H1 (cell line): ENCODE results near the gene PHRF1. TPM values are rescaled to one million over a fixed set of nuclear protein-coding genes. Genes with fewer than 3 reads are reported as not detected.
A peak's percentile ranks its signal among the peaks of the same experiment; 100 is the strongest.

Source experiments
- CTCF ChIA-PET: fragments of 300-600 bp; sonication (Branson Sonifier 250); formaldehyde crosslinking; loops from one replicate; lab custom pipeline; 2021; ENCODE audit not compliant: partially characterized antibody; lab: Charles Lee
- POLR2A ChIA-PET: fragments of 300-600 bp; sonication (Branson Sonifier 250); formaldehyde crosslinking; loops from one replicate; lab custom pipeline; 2021; ENCODE audit warnings: inconsistent platforms; ENCODE audit not compliant: partially characterized antibody; lab: Charles Lee
- DNase-seq, 2 experiments: peaks; one replicate each; pipeline versions ENCODE4 v3.0.0 to v3.0.0-alpha.2; 2010 to 2022; ENCODE audit warnings: low spot score in 2 of 2, low read depth in 1 of 2, mixed read lengths in 1 of 2
- FAIRE-seq: peaks from 2 replicates; lab custom pipeline; 2011; peaks lifted over from hg19 to GRCh38; lab: Jason Lieb, UNC
- H2AFZ ChIP-seq: 2 replicates; pipeline ENCODE4 v1.8.1; 2012; ENCODE audit warnings: low read length, inconsistent platforms
- H2AK5ac ChIP-seq: 2 replicates; pipeline ENCODE4 v1.6.1; 2013; ENCODE audit warnings: low read depth, low read length
- H2BK120ac ChIP-seq: replicated peaks from 2 replicates; pipeline ENCODE3; 2013; ENCODE audit warnings: low read depth, low read length, inconsistent platforms
- H2BK12ac ChIP-seq: 2 replicates; pipeline ENCODE4 v1.6.1; 2013; ENCODE audit warnings: low read depth, low read length
- H2BK15ac ChIP-seq: 2 replicates; pipeline ENCODE4 v1.6.1; 2013; ENCODE audit warnings: low read length
- H2BK20ac ChIP-seq: 2 replicates; pipeline ENCODE4 v1.6.1; 2013; ENCODE audit warnings: low read length
- H2BK5ac ChIP-seq: 2 replicates; pipeline ENCODE4 v1.6.1; 2013; ENCODE audit warnings: low read depth, low read length
- H3K14ac ChIP-seq: 2 replicates; pipeline ENCODE4 v1.6.1; 2013; ENCODE audit warnings: inconsistent platforms; ENCODE audit not compliant: insufficient read length
- H3K18ac ChIP-seq: 2 replicates; pipeline ENCODE4 v1.6.1; 2013; ENCODE audit warnings: low read length; ENCODE audit errors: extremely low read depth
- H3K23ac ChIP-seq: 2 replicates; pipeline ENCODE4 v1.6.1; 2013; ENCODE audit warnings: inconsistent platforms; ENCODE audit not compliant: insufficient read length
- H3K23me2 ChIP-seq: 2 replicates; pipeline ENCODE4 v1.6.1; 2013; ENCODE audit warnings: low read depth, low read length
- H3K27ac ChIP-seq: 2 replicates; pipeline ENCODE4 v1.6.1; 2011; ENCODE audit warnings: low read depth, low read length, inconsistent platforms
- H3K27me3 ChIP-seq, 4 experiments: replicated peaks in 1 of 4; 1 replicate in 1 of 4; 2 replicates in 3 of 4; pipeline versions ENCODE4 v1.6.1 to v1.8.1; 2011 to 2013; ENCODE audit warnings: low read length in 3 of 4, mild to moderate bottlenecking in 3 of 4, inconsistent platforms in 2 of 4, mixed read lengths in 2 of 4, moderate library complexity in 1 of 4; ENCODE audit not compliant: control insufficient read depth in 3 of 4, insufficient read depth in 3 of 4; ENCODE audit errors: extremely low read depth in 1 of 4
- H3K36me3 ChIP-seq, 4 experiments: 2 replicates each; pipeline versions ENCODE4 v1.6.1 to v1.8.1; 2011 to 2013; ENCODE audit warnings: mild to moderate bottlenecking in 4 of 4, low read length in 3 of 4, moderate library complexity in 2 of 4, control low read depth in 1 of 4, inconsistent platforms in 1 of 4; ENCODE audit not compliant: insufficient read depth in 4 of 4, control insufficient read depth in 2 of 4
- H3K4ac ChIP-seq: replicated peaks from 2 replicates; pipeline ENCODE3; 2013; ENCODE audit warnings: low read length, low read depth, mixed read lengths, inconsistent platforms; ENCODE audit not compliant: insufficient read length
- H3K4me1 ChIP-seq, 4 experiments: replicated peaks in 1 of 4; 1 replicate in 1 of 4; 2 replicates in 3 of 4; pipeline versions ENCODE4 v1.6.1 to v1.8.1; 2011 to 2013; ENCODE audit warnings: low read length in 3 of 4, inconsistent platforms in 2 of 4, mixed read lengths in 1 of 4; ENCODE audit not compliant: insufficient read depth in 4 of 4, control insufficient read depth in 3 of 4
- H3K4me2 ChIP-seq, 2 experiments: 2 replicates each; pipeline versions ENCODE4 v1.6.1 to v1.8.1; 2011 to 2013; ENCODE audit warnings: low read depth in 2 of 2, low read length in 2 of 2, control low read depth in 1 of 2, inconsistent platforms in 1 of 2, mild to moderate bottlenecking in 1 of 2; ENCODE audit not compliant: insufficient read depth in 1 of 2
- H3K4me3 ChIP-seq, 4 experiments: fragments of 200-600, 300-600 bp in 1 of 4; sonication (generic), shearing (Covaris generic), sonication (Bioruptor Twin) in 1 of 4; 2 replicates each; pipeline versions ENCODE4 v1.5.1 to v1.8.1; 2011 to 2016; ENCODE audit warnings: low read length in 4 of 4, low read depth in 3 of 4, control low read depth in 2 of 4, inconsistent platforms in 2 of 4, mild to moderate bottlenecking in 2 of 4, mixed read lengths in 1 of 4, moderate library complexity in 1 of 4; ENCODE audit not compliant: insufficient read depth in 2 of 4; ENCODE audit errors: extremely low read depth in 1 of 4
- H3K56ac ChIP-seq: replicated peaks from 2 replicates; pipeline ENCODE3; 2013; ENCODE audit warnings: low read depth, mild to moderate bottlenecking, mixed read lengths, low read length, inconsistent platforms; ENCODE audit not compliant: insufficient read length
- H3K79me1 ChIP-seq: 2 replicates; pipeline ENCODE4 v1.6.1; 2013; ENCODE audit warnings: low read depth, low read length, control low read depth
- H3K79me2 ChIP-seq, 2 experiments: 2 replicates each; pipeline versions ENCODE4 v1.6.1 to v1.8.1; 2012 to 2013; ENCODE audit warnings: low read length in 2 of 2, mild to moderate bottlenecking in 2 of 2, inconsistent platforms in 1 of 2; ENCODE audit not compliant: insufficient read depth in 2 of 2, control insufficient read depth in 1 of 2
- H3K9ac ChIP-seq, 4 experiments: replicated peaks in 1 of 4; 1 replicate in 1 of 4; 2 replicates in 3 of 4; pipeline versions ENCODE4 v1.6.1 to v1.8.1; 2011 to 2013; ENCODE audit warnings: low read depth in 3 of 4, low read length in 3 of 4, control low read depth in 2 of 4, mild to moderate bottlenecking in 2 of 4, moderate library complexity in 2 of 4, inconsistent platforms in 1 of 4; ENCODE audit errors: extremely low read depth in 1 of 4
- H3K9me3 ChIP-seq, 2 experiments: 2 replicates each; pipeline versions ENCODE4 v1.6.1 to v1.8.1; 2012 to 2013; ENCODE audit warnings: mild to moderate bottlenecking in 2 of 2, moderate library complexity in 2 of 2, control low read depth in 1 of 2, inconsistent platforms in 1 of 2, low read depth in 1 of 2, low read length in 1 of 2, mixed read lengths in 1 of 2; ENCODE audit not compliant: insufficient read depth in 2 of 2
- H4K20me1 ChIP-seq, 2 experiments: replicated peaks in 1 of 2; 2 replicates each; pipeline versions ENCODE3 to v1.8.1; 2011 to 2013; ENCODE audit warnings: inconsistent platforms in 2 of 2, low read length in 2 of 2, mild to moderate bottlenecking in 1 of 2; ENCODE audit not compliant: insufficient read depth in 2 of 2, control insufficient read depth in 1 of 2
- H4K5ac ChIP-seq: 2 replicates; pipeline ENCODE4 v1.6.1; 2013; ENCODE audit warnings: low read length, low read depth, mixed read lengths, inconsistent platforms; ENCODE audit not compliant: insufficient read length
- H4K8ac ChIP-seq: 2 replicates; pipeline ENCODE4 v1.8.0; 2013; ENCODE audit warnings: mild to moderate bottlenecking, moderate library complexity, low read length, inconsistent platforms; ENCODE audit not compliant: insufficient read depth; ENCODE audit errors: extremely low read depth
- H4K91ac ChIP-seq: replicated peaks from 2 replicates; pipeline ENCODE3; 2013; ENCODE audit warnings: low read length, mixed read lengths, inconsistent platforms; ENCODE audit not compliant: insufficient read length
- CTCF ChIP-seq, 3 experiments: IDR thresholded peaks; 1 replicate in 2 of 3; 2 replicates in 1 of 3; pipeline versions ENCODE4 v1.5.1 to v1.6.1; 2011; ENCODE audit warnings: low read length in 3 of 3, mild to moderate bottlenecking in 3 of 3, inconsistent platforms in 2 of 3, low read depth in 1 of 3, moderate library complexity in 1 of 3; ENCODE audit not compliant: insufficient read depth in 1 of 3; ENCODE audit errors: control extremely low read depth in 1 of 3
- GABPA ChIP-seq: IDR thresholded peaks from 2 replicates; pipeline ENCODE4 v1.6.1; 2011; ENCODE audit warnings: mild to moderate bottlenecking, low read length, moderate library complexity, borderline replicate concordance; ENCODE audit not compliant: insufficient read depth
- JUN ChIP-seq: IDR thresholded peaks from 2 replicates; pipeline ENCODE4 v1.6.1; 2011; ENCODE audit warnings: low read depth, mild to moderate bottlenecking, improper control_type of control experiment, low read length
- KDM1A ChIP-seq: fragments of 200-600, 300-600 bp; sonication (generic); IDR thresholded peaks from 2 replicates; pipeline ENCODE4 v1.7.1; 2016; ENCODE audit warnings: mild to moderate bottlenecking, low read length, borderline replicate concordance
- RAD21 ChIP-seq, 2 experiments: IDR thresholded peaks in 1 of 2; conservative IDR thresholded peaks in 1 of 2; 2 replicates each; pipeline ENCODE4 v1.6.1; 2011; ENCODE audit warnings: low read depth in 2 of 2, low read length in 2 of 2, improper control_type of control experiment in 1 of 2, inconsistent platforms in 1 of 2, mild to moderate bottlenecking in 1 of 2, moderate library complexity in 1 of 2
- SIN3A ChIP-seq, 2 experiments: IDR thresholded peaks in 1 of 2; conservative IDR thresholded peaks in 1 of 2; 2 replicates each; pipeline ENCODE4 v1.6.1; 2011 to 2012; ENCODE audit warnings: low read length in 2 of 2, improper control_type of control experiment in 1 of 2, low read depth in 1 of 2, mild to moderate bottlenecking in 1 of 2
- SP1 ChIP-seq: IDR thresholded peaks from 2 replicates; pipeline ENCODE4 v1.6.1; 2011; ENCODE audit warnings: low read depth, low read length
- USF2 ChIP-seq: IDR thresholded peaks from 2 replicates; pipeline ENCODE4 v1.6.1; 2011; ENCODE audit warnings: low read length, improper control_type of control experiment
- WGBS, 2 experiments: shearing (Covaris generic) in 1 of 2; methylation state at CpG; one replicate each; pipeline versions ENCODE4 v1.1.6 to v1.1.7; 2013 to 2015; ENCODE audit warnings: low lambda C conversion rate in 2 of 2, mixed read lengths in 2 of 2, inconsistent platforms in 1 of 2, low coverage in 1 of 2, missing lambda C conversion rate in 1 of 2; ENCODE audit not compliant: insufficient replicate concordance in 2 of 2, insufficient coverage in 1 of 2, insufficient read length in 1 of 2; ENCODE audit errors: extremely low coverage in 1 of 2, missing lambda C conversion rate in 1 of 2; 5-methylcytosine and 5-hydroxymethylcytosine counted together
- polyA plus RNA-seq, 7 experiments: library from polyadenylated mRNA; depleted of rRNA in 3 of 7; stranded (reverse) in 5 of 7; unstranded in 2 of 7; fragments of >200 nt in 5 of 7; fragments of 200-250 nt in 2 of 7; gene quantifications; 1 replicate in 5 of 7; 2 replicates in 1 of 7; 4 replicates in 1 of 7; pipeline versions ENCODE4 v1.2.1 to v1.2.3, GENCODE V29; 2011 to 2013; ENCODE audit warnings: missing spikeins in 2 of 7, mixed read lengths in 2 of 7
- total RNA-seq: library from RNA; stranded (reverse); fragmentation: NEBNext Ultra II Directional; extraction: Animal tissue kit (Norgen Biotek cat#: 25700); gene quantifications from 2 replicates; pipeline ENCODE4 v1.2.1, GENCODE V29; 2021

The PHRF1 gene
- total and polyA plus RNA-seq, 2 of the 8 experiments (the other 6 are each of a cell fraction or from before 2014, with no cell fraction given), result 13.4 to 37.3 TPM

GRCh38 chr11:597166-597725, 21.0 kb downstream of the PHRF1 start:
- Histone ChIP-seq H2BK12ac (no peak overlapping the region), H3K4me2 (no peak overlapping the region), H3K36me3 (peaks cover 20 to 65% (median 54%) of the 10 kb centered on the region in 4 experiments), H2BK120ac (no peak overlapping the region), H3K27me3 (no peaks in the 10 kb centered on the region), H2AFZ (no peak overlapping the region), H3K23me2 (no peaks in the 10 kb centered on the region), H3K23ac (no peak overlapping the region), H3K79me1 (peaks cover 4% of the 10 kb centered on the region; the same call in 1 of the 2 replicates), H4K91ac (no peak overlapping the region), H3K14ac (no peak overlapping the region), H2BK5ac (no peak overlapping the region), H4K8ac (no peak overlapping the region), H4K20me1 (peaks cover 6 to 10% of the 10 kb centered on the region in 2 experiments), H4K5ac (no peak overlapping the region), H3K56ac (no peak overlapping the region), H3K9me3 (no peaks in the 10 kb centered on the region), H3K18ac (no peak overlapping the region), H3K4me1 (no peaks in the 10 kb centered on the region), H2BK15ac (no peak overlapping the region), H2BK20ac (no peak overlapping the region), H3K27ac (no peak overlapping the region), H3K4ac (no peak overlapping the region), H2AK5ac (no peak overlapping the region), H3K79me2 (no peaks in the 10 kb centered on the region; a peak in 1 of 4 replicates), H3K9ac (no peak overlapping the region), H3K4me3 (no peak overlapping the region)
- ChIA-PET CTCF (interaction anchor here (1.1 to 2.4 kb wide), 3 partner anchors 15 to 44 kb away, joined by 3 to 8 read pairs (median 8); no protein-coding TSS in a partner anchor), POLR2A (no interaction called here)
- 91% methylated on average over 23 of the region's 29 CpGs; no CpG with 5 or more reads in 1 of the 2 experiments for WGBS, 2 experiments
- peak in 1 of 2 experiments; percentile 77 for DNase-seq
- no peak for FAIRE-seq
- no peak for TF ChIP-seq SIN3A (conservative IDR thresholded peaks at IDR 0.05 in 1 of 2, IDR thresholded peaks at IDR 0.05 in 1 of 2; ENCODE audit: low read depth in 1 of 2, low read length in 2 of 2)
- no peak for TF ChIP-seq KDM1A
- no peak for TF ChIP-seq SP1
- peak; percentile 69; the same call in 1 of the 2 replicates for TF ChIP-seq GABPA
- peak; percentile 60 to 83 (median 76) for TF ChIP-seq CTCF (IDR thresholded peaks at IDR 0.05; ENCODE audit: control extremely low read depth in 1 of 3, insufficient read depth in 1 of 3, low read depth in 1 of 3, low read length in 3 of 3)
- TF ChIP-seq USF2, result no peak
- TF ChIP-seq JUN, result no peak
- peak; percentile 27 to 52 for TF ChIP-seq RAD21 (IDR thresholded peaks at IDR 0.05 in 1 of 2, conservative IDR thresholded peaks at IDR 0.05 in 1 of 2; ENCODE audit: low read depth in 2 of 2, low read length in 2 of 2)
